DOHH2 (cell line): ENCODE results near the gene STUM.

Experiments
- H3F3A ChIP-seq: fragments of 200-600 bp; sonication (generic), shearing (Covaris generic); 2 replicates; pipeline ENCODE4 v1.6.0; 2016; ENCODE audit warnings: antibody characterized with exemption, mild to moderate bottlenecking; ENCODE audit not compliant: control insufficient read depth, insufficient read depth
- H3K27ac ChIP-seq: fragments of 200-600 bp; sonication (generic); 2 replicates; pipeline ENCODE4 v1.5.1; 2014; ENCODE audit warnings: low read depth, mild to moderate bottlenecking, low read length, moderate library complexity
- H3K27me3 ChIP-seq: fragments of 200-600 bp; sonication (generic); 2 replicates; pipeline ENCODE4 v1.6.1; 2014; ENCODE audit warnings: mild to moderate bottlenecking, low read length, mixed read lengths; ENCODE audit not compliant: control insufficient read depth
- H3K36me3 ChIP-seq: fragments of 200-600 bp; sonication (generic); 2 replicates; pipeline ENCODE4 v1.6.1; 2014; ENCODE audit warnings: mild to moderate bottlenecking, low read length, moderate library complexity, mixed read lengths; ENCODE audit not compliant: control insufficient read depth
- H3K4me1 ChIP-seq: fragments of 200-600 bp; sonication (generic); 2 replicates; pipeline ENCODE4 v1.6.1; 2014; ENCODE audit warnings: mild to moderate bottlenecking, low read length, mixed read lengths; ENCODE audit not compliant: control insufficient read depth
- H3K4me2 ChIP-seq: fragments of 200-600 bp; sonication (generic); 2 replicates; pipeline ENCODE4 v1.6.0; 2014; ENCODE audit warnings: mild to moderate bottlenecking, low read length, moderate library complexity
- H3K4me3 ChIP-seq: fragments of 200-600 bp; sonication (generic); 2 replicates; pipeline ENCODE4 v1.5.1; 2014; ENCODE audit warnings: mild to moderate bottlenecking, low read length, mixed read lengths
- H3K79me2 ChIP-seq: fragments of 200-600 bp; sonication (generic); 2 replicates; pipeline ENCODE4 v1.6.1; 2014; ENCODE audit warnings: mild to moderate bottlenecking, low read length, mixed read lengths; ENCODE audit not compliant: control insufficient read depth
- H3K9me2 ChIP-seq: fragments of 200-600 bp; sonication (generic); replicated peaks from 2 replicates; pipeline ENCODE4 v1.6.1; 2014; ENCODE audit warnings: mild to moderate bottlenecking, low read length, mixed read lengths; ENCODE audit not compliant: control insufficient read depth
- H3K9me3 ChIP-seq: fragments of 200-600 bp; sonication (generic); 2 replicates; pipeline ENCODE4 v1.6.1; 2014; ENCODE audit warnings: antibody characterized with exemption, low read length, mixed read lengths; ENCODE audit not compliant: control insufficient read depth, insufficient read depth
- H4K20me1 ChIP-seq: fragments of 200-600 bp; sonication (generic); 2 replicates; pipeline ENCODE4 v1.6.0; 2014; ENCODE audit warnings: low read depth, mild to moderate bottlenecking, antibody characterized with exemption, low read length, moderate library complexity; ENCODE audit not compliant: control insufficient read depth, insufficient read depth
- EZH2phosphoT487 ChIP-seq: fragments of 200-600 bp; sonication (generic); IDR thresholded peaks from 2 replicates; pipeline ENCODE4 v1.6.1; 2017; ENCODE audit warnings: borderline replicate concordance, mild to moderate bottlenecking, antibody characterized with exemption, low read length, moderate library complexity, mixed read lengths
- TF ChIP-seq, protein P1 (sequence below): fragments of 200-600 bp; sonication (generic); IDR thresholded peaks from one replicate; pipeline ENCODE4 v1.5.1; 2014; ENCODE audit warnings: antibody characterized with exemption, mild to moderate bottlenecking, low read depth, low read length; ENCODE audit not compliant: poor library complexity, severe bottlenecking

Gene STUM

DNA sequence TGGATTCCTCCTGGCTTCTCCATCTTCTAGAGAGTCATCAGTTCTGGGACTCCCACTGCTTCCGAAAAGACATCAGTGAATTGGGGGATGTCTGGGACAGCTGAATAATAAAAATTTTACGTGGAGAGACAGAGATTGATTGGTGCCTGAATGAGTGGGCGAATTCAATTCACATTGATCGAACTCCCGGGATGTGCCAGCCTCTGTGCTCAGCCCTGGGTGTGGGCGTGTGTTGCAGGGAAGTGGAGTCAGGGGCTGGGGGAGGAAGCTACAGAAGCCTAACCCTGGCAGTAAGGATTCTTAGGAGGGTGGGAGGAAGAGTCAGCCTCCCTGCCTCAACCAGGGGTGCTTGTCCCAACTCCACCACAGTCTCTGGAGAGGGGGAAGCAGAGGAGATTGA is 18.0 kb upstream of the STUM start:
- Histone ChIP-seq H3K36me3 (no peaks in the 10 kb centered on the region), H3K4me2 (no peak overlapping the region), H3F3A (no peaks in the 10 kb centered on the region), H3K27ac (no peak overlapping the region), H3K4me1 (peaks cover 10% of the 10 kb centered on the region), H3K27me3 (no peaks in the 10 kb centered on the region; the same call in 1 of the 2 replicates), H3K4me3 (no peak overlapping the region), H4K20me1 (no peaks in the 10 kb centered on the region), H3K9me3 (no peaks in the 10 kb centered on the region), H3K79me2 (no peaks in the 10 kb centered on the region), H3K9me2 (no peaks in the 10 kb centered on the region)
- TF ChIP-seq, protein P1, sequence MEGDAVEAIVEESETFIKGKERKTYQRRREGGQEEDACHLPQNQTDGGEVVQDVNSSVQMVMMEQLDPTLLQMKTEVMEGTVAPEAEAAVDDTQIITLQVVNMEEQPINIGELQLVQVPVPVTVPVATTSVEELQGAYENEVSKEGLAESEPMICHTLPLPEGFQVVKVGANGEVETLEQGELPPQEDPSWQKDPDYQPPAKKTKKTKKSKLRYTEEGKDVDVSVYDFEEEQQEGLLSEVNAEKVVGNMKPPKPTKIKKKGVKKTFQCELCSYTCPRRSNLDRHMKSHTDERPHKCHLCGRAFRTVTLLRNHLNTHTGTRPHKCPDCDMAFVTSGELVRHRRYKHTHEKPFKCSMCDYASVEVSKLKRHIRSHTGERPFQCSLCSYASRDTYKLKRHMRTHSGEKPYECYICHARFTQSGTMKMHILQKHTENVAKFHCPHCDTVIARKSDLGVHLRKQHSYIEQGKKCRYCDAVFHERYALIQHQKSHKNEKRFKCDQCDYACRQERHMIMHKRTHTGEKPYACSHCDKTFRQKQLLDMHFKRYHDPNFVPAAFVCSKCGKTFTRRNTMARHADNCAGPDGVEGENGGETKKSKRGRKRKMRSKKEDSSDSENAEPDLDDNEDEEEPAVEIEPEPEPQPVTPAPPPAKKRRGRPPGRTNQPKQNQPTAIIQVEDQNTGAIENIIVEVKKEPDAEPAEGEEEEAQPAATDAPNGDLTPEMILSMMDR = no peak
- no peak for TF ChIP-seq EZH2phosphoT487

DNA sequence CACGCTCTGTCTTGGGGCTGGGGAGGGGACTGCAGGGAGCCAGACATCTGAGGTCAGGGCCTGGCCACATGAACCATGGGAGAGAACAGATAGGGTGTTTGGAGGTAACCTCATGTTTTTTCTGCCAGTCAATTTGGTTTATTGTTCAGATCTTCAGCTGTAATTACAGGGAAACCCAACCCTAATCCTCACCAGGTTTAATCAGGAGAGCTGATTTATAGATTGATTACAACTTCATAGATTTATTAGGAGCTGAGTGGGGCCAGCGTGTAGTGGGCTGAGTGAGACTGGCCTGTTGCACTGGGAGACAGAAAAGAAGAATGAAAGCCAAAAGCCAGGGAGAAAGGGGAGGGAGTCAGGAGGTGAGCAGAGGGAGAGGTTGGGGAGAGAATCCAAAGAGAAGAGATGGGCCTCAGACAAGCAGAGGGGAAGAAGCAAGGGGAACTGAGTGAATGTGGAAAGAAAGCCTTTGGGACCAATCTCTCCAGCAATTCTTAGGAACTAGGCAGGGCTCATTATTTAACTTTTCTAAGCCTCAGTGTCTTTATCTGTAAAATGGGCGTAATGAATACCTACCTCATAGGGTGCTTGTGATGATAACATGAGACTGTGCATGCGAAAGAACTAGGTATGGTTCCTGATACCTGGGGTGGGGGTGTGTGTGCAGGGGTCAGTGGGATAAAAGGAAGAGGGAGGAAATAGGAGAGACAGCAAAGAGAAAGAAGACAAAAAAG is 17.0 kb upstream of the STUM start:
- Histone ChIP-seq H3K9me2 (no peaks in the 10 kb centered on the region), H3K4me3 (no peak overlapping the region), H3K36me3 (no peaks in the 10 kb centered on the region), H3K27me3 (no peaks in the 10 kb centered on the region; the same call in 1 of the 2 replicates), H3F3A (no peaks in the 10 kb centered on the region), H3K79me2 (no peaks in the 10 kb centered on the region), H3K4me2 (no peak overlapping the region), H4K20me1 (no peaks in the 10 kb centered on the region), H3K27ac (no peak overlapping the region), H3K9me3 (no peaks in the 10 kb centered on the region), H3K4me1 (peaks cover 8% of the 10 kb centered on the region)
- no peak for TF ChIP-seq EZH2phosphoT487
- TF ChIP-seq, protein P1 = no peak

DNA sequence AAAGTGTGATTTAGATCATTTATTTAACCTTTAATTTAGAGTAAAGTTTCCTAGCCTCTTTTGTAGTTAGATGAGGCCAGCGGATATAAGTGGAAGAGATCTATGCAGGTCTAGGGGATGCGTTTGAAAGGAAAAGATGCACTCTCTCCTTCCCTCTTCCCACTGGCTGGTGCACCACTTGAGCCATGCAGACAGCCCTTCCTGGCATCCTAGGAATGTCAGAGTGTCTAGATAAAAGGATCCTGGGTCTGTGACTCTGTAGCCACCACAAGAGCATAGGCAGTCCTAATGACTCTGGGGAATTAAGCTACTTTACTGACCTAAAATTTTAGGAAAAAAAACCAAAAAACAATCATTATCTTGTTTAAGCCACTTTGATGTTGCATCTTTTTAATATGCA is 16.0 kb upstream of the STUM start:
- no peaks in the 10 kb centered on the region for H3K36me3 ChIP-seq
- H3K4me1 ChIP-seq = no peaks in the 10 kb centered on the region
- H4K20me1 ChIP-seq = no peaks in the 10 kb centered on the region
- H3K4me2 ChIP-seq = no peak overlapping the region
- H3K9me3 ChIP-seq = no peaks in the 10 kb centered on the region
- H3K9me2 ChIP-seq = no peaks in the 10 kb centered on the region
- H3K27ac ChIP-seq = no peak overlapping the region
- no peak overlapping the region for H3K4me3 ChIP-seq
- TF ChIP-seq, protein P1 = no peak
- TF ChIP-seq EZH2phosphoT487 = no peak
- H3K27me3 ChIP-seq = no peaks in the 10 kb centered on the region; the same call in 1 of the 2 replicates
- no peaks in the 10 kb centered on the region for H3F3A ChIP-seq
- H3K79me2 ChIP-seq = no peaks in the 10 kb centered on the region
